HG02885 (cell line): ENCODE data around the gene TBX15.

Experiments used
- ATAC-seq: cut with Tn5 transposase; IDR thresholded peaks from one replicate; pipeline ENCODE4 v1.9.1; 2021; ENCODE audit warnings: mild to moderate bottlenecking; ENCODE audit not compliant: unreplicated experiment, poor library complexity

TBX15 gene

GRCh38 chr1:119002028-119002686 is 14.0 kb upstream of the TBX15 start:
- no peak for ATAC-seq

- no peak for ATAC-seq
Measured at GRCh38 chr1:119001181-119002027, 13.3 kb upstream of the TBX15 start.

- ATAC-seq = no peak
Measured at GRCh38 chr1:119000371-119001180, 12.4 kb upstream of the TBX15 start.

- ATAC-seq = no peak
Measured at GRCh38 chr1:118999348-119000071, 11.4 kb upstream of the TBX15 start.

- no peak for ATAC-seq
Measured at GRCh38 chr1:118998171-118998570, 10.0 kb upstream of the TBX15 start.

- no peak for ATAC-seq
Measured at GRCh38 chr1:118997225-118997624, 9.1 kb upstream of the TBX15 start.

- no peak for ATAC-seq
Measured at GRCh38 chr1:118995312-118996016, 7.3 kb upstream of the TBX15 start.

- ATAC-seq = no peak
Measured at GRCh38 chr1:118993700-118994026, 5.5 kb upstream of the TBX15 start.

GRCh38 chr1:118992868-118993699 is 4.9 kb upstream of the TBX15 start:
- no peak for ATAC-seq

GRCh38 chr1:118992237-118992825 is 4.2 kb upstream of the TBX15 start:
- no peak for ATAC-seq

- no peak for ATAC-seq
Measured at GRCh38 chr1:118991448-118991847, 3.3 kb upstream of the TBX15 start.

GRCh38 chr1:118990513-118991152 is 2.5 kb upstream of the TBX15 start:
- ATAC-seq = no peak

GRCh38 chr1:118989878-118990378 is 1.8 kb upstream of the TBX15 start:
- ATAC-seq = no peak

GRCh38 chr1:118989006-118989815 is 1.1 kb upstream of the TBX15 start:
- ATAC-seq = no peak

GRCh38 chr1:118987468-118988185 is 516 bp downstream of the TBX15 start:
- peak; percentile 42 for ATAC-seq
